B cell (primary cell): ENCODE data around the gene ATXN1. TPM values are rescaled to one million over a fixed set of nuclear protein-coding genes. Genes with fewer than 3 reads are reported as not detected.

Source experiments
- ATAC-seq: fragments of 200-7000 bp; cut with Tn5 transposase; one replicate; pipeline ENCODE4 v1.10.0; 2021; ENCODE audit warnings: low read depth, mild to moderate bottlenecking, moderate number of reproducible peaks, moderate library complexity
- CTCF ChIA-PET: fragments of 350-600 bp; sonication (Branson Sonifier 250); formaldehyde crosslinking; loops from one replicate; lab custom pipeline; 2021; ENCODE audit warnings: antibody characterized with exemption, inconsistent platforms; lab: Charles Lee
- POLR2A ChIA-PET: fragments of 350-600 bp; sonication (Branson Sonifier 250); formaldehyde crosslinking; loops from one replicate; lab custom pipeline; 2021; ENCODE audit warnings: antibody characterized with exemption; lab: Charles Lee
- DNase-seq: peaks from one replicate; pipeline ENCODE4 v3.0.0; 2013
- H2AFZ ChIP-seq: 2 replicates; pipeline ENCODE4 v1.6.1; 2012; ENCODE audit warnings: mild to moderate bottlenecking, low read depth, low read length; ENCODE audit not compliant: insufficient read depth, poor library complexity, severe bottlenecking
- H3K27ac ChIP-seq, 2 donors: 1 replicate in 1 of 2; 2 replicates in 1 of 2; pipeline ENCODE4 v1.5.1; 2012 to 2013; ENCODE audit warnings: low read length in 2 of 2, mild to moderate bottlenecking in 2 of 2, moderate library complexity in 1 of 2
- H3K27me3 ChIP-seq, 4 experiments: fragments of 200-600 bp in 1 of 4; sonication (generic) in 1 of 4; replicated peaks in 1 of 4; 1 replicate in 2 of 4; 2 replicates in 2 of 4; pipeline versions ENCODE4 v1.6.1 to v1.7.0; 2013 to 2016; ENCODE audit warnings: low read length in 3 of 4, mild to moderate bottlenecking in 2 of 4, mixed read lengths in 1 of 4, moderate library complexity in 1 of 4; ENCODE audit not compliant: insufficient read depth in 4 of 4, control insufficient read depth in 3 of 4; ENCODE audit errors: control extremely low read depth in 1 of 4
- H3K36me3 ChIP-seq, 2 experiments: replicated peaks in 1 of 2; 1 replicate in 1 of 2; 2 replicates in 1 of 2; pipeline versions ENCODE4 v1.6.1 to v1.7.1; 2013; ENCODE audit warnings: low read length in 1 of 2; ENCODE audit not compliant: insufficient read depth in 2 of 2, control insufficient read depth in 1 of 2; ENCODE audit errors: control extremely low read depth in 1 of 2, extremely low read depth in 1 of 2
- H3K4me1 ChIP-seq, 2 donors: fragments of 200-600 bp in 1 of 2; sonication (generic) in 1 of 2; 1 replicate in 1 of 2; 2 replicates in 1 of 2; pipeline versions ENCODE4 v1.5.1 to v1.6.1; 2013 to 2017; ENCODE audit warnings: low read length in 2 of 2; ENCODE audit not compliant: control insufficient read depth in 2 of 2, insufficient read depth in 2 of 2
- H3K4me2 ChIP-seq: replicated peaks from 2 replicates; pipeline ENCODE3; 2012; ENCODE audit warnings: mild to moderate bottlenecking, low read depth, low read length; ENCODE audit not compliant: poor library complexity, severe bottlenecking
- H3K4me3 ChIP-seq, 5 experiments: fragments of 200-600 bp in 1 of 5; sonication (generic) in 1 of 5; 1 replicate in 3 of 5; 2 replicates in 2 of 5; pipeline versions ENCODE4 v1.5.1 to v1.7.0; 2011 to 2016; ENCODE audit warnings: low read length in 4 of 5, mild to moderate bottlenecking in 4 of 5, low read depth in 2 of 5, control low read depth in 1 of 5, moderate library complexity in 1 of 5; ENCODE audit not compliant: insufficient read depth in 1 of 5; ENCODE audit errors: control extremely low read depth in 1 of 5, extremely low read depth in 1 of 5
- H3K79me2 ChIP-seq: fragments of 200-600 bp; sonication (generic); one replicate; pipeline ENCODE4 v1.6.0; 2016; ENCODE audit warnings: low read length; ENCODE audit not compliant: control insufficient read depth, insufficient read depth
- H3K9ac ChIP-seq: fragments of 200-600 bp; sonication (generic); 2 replicates; pipeline ENCODE4 v1.6.1; 2017; ENCODE audit warnings: mild to moderate bottlenecking, low read length, moderate library complexity
- H3K9me3 ChIP-seq, 3 donors: one replicate each; pipeline versions ENCODE4 v1.6.1 to v1.7.1; 2013; ENCODE audit warnings: low read length in 2 of 3; ENCODE audit not compliant: control insufficient read depth in 2 of 3, insufficient read depth in 1 of 3; ENCODE audit errors: control extremely low read depth in 1 of 3
- H4K20me1 ChIP-seq: 2 replicates; pipeline ENCODE4 v1.6.0; 2012; ENCODE audit warnings: mild to moderate bottlenecking, low read length; ENCODE audit not compliant: insufficient read depth, control insufficient read depth, poor library complexity, severe bottlenecking
- H3K27ac Mint-ChIP-seq: one replicate; pipeline ENCODE4 v1.8.0; 2021; ENCODE audit warnings: mixed read lengths
- H3K27me3 Mint-ChIP-seq: one replicate; pipeline ENCODE4 v1.8.0; 2021; ENCODE audit warnings: mixed read lengths
- H3K4me1 Mint-ChIP-seq: one replicate; pipeline ENCODE4 v1.8.0; 2021; ENCODE audit warnings: mixed read lengths
- H3K4me3 Mint-ChIP-seq: one replicate; pipeline ENCODE4 v1.8.0; 2021; ENCODE audit warnings: mixed read lengths
- H3K9me3 Mint-ChIP-seq: one replicate; pipeline ENCODE4 v1.8.0; 2022; ENCODE audit warnings: mixed read lengths; ENCODE audit not compliant: insufficient read depth
- EZH2 ChIP-seq: IDR thresholded peaks from 2 replicates; pipeline ENCODE4 v1.6.1; 2012; ENCODE audit warnings: borderline replicate concordance, low read depth, mild to moderate bottlenecking, moderate library complexity, low read length; ENCODE audit not compliant: insufficient read depth, poor library complexity, severe bottlenecking
- WGBS: methylation state at CpG from one replicate; pipeline ENCODE4 v1.1.5; 2013; ENCODE audit warnings: missing lambda C conversion rate; ENCODE audit not compliant: insufficient coverage; 5-methylcytosine and 5-hydroxymethylcytosine counted together
- intact Hi-C: fragments of 100-400 bp; cut with micrococcal nuclease; formaldehyde crosslinking; loops from one replicate; pipeline ENCODE4 v1.10.0; 2022
- polyA plus RNA-seq: library from polyadenylated mRNA; depleted of rRNA; stranded (reverse); fragments of >200 nt; gene quantifications from 2 replicates; pipeline ENCODE4 v1.2.3, GENCODE V29; 2012
- total RNA-seq, 2 donors: library from RNA; stranded (reverse); fragments of 120-200 nt in 1 of 2; gene quantifications; 1 replicate in 1 of 2; 2 replicates in 1 of 2; pipeline versions ENCODE4 v1.2.3 to v1.2.4, GENCODE V29; 2013 to 2022
- TF ChIP-seq, protein P1 (sequence below): fragments of 200-600 bp; IDR thresholded peaks from one replicate; pipeline ENCODE4 v1.8.0; 2022; ENCODE audit warnings: antibody characterized with exemption, mild to moderate bottlenecking

Gene ATXN1
- total and polyA plus RNA-seq, 2 donors (not counting 1 experiment from before 2014, with no cell fraction given): 5.7 to 63.8 TPM

DNA sequence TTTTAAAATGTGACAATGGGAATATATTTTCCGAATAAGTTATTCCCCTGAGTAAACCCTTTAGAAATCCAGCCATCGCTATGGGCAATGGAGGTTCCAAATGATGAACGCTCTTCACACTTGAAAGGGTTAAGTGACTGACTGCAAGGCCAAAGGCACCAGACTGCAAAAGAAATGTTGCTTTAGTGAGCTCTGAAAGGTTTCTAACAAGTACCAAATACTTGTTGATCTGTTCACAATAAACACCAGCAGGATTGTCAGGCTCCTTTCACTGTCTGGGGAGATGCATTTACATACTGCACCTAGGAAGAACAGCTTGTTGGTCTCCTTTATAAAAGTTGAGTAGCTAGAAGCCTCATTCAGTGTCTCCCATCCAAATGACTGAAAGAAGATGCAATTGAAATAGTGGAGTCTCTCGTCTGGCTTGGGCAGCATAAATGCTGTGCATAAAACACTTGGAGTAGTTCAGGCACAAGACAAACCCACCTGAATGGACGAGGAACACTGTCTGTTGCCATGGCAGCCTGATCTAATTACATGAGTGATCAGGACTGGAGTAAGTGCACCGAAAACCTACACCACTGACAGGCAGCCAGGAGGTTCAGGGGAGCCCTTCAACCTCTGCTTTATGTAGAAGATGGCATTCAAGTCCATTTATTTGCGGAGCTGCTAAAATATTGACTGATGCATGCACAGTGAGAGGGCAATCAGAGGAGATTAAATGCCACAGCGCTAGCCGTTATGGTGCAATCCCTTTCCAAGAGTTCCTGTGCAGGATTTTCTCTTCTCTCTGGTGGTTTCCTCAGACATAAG lies 2.9 kb downstream of the ATXN1 start:
- no peak overlapping the region for H2AFZ ChIP-seq

More for the DNA sequence above, 2.9 kb downstream of the ATXN1 start:
- H3K27ac Mint-ChIP-seq: peak overlapping the region; percentile 59
- peaks cover 13 to 29% of the 10 kb centered on the region in 2 donors for H3K4me1 ChIP-seq
- no peaks in the 10 kb centered on the region for H3K9me3 Mint-ChIP-seq
- H3K27me3 Mint-ChIP-seq: no peaks in the 10 kb centered on the region
- no peaks in the 10 kb centered on the region for H3K36me3 ChIP-seq
- WGBS: 58% methylated on average over 6 of the region's 9 CpGs
- no peak overlapping the region for H3K4me3 ChIP-seq
- CTCF ChIA-PET: interaction anchor here (1.0 to 2.7 kb wide), 16 partner anchors 11 to 469 kb away, joined by 3 to 10 read pairs (median 4); no protein-coding TSS in a partner anchor
- H3K27ac ChIP-seq: no peak overlapping the region
- DNase-seq: peak; percentile 22
- no peak for ATAC-seq
- no peaks in the 10 kb centered on the region for H3K79me2 ChIP-seq
- H3K4me1 Mint-ChIP-seq: peaks cover 36% of the 10 kb centered on the region
- no peak overlapping the region for H3K4me2 ChIP-seq
- peak overlapping the region; percentile 56 for H3K4me3 Mint-ChIP-seq
- H3K27me3 ChIP-seq: peaks cover 0 to 23% (median 5%) of the 10 kb centered on the region in 4 experiments
- H3K9ac ChIP-seq: no peak overlapping the region
- no peaks in the 10 kb centered on the region for H3K9me3 ChIP-seq
- TF ChIP-seq, protein P1, sequence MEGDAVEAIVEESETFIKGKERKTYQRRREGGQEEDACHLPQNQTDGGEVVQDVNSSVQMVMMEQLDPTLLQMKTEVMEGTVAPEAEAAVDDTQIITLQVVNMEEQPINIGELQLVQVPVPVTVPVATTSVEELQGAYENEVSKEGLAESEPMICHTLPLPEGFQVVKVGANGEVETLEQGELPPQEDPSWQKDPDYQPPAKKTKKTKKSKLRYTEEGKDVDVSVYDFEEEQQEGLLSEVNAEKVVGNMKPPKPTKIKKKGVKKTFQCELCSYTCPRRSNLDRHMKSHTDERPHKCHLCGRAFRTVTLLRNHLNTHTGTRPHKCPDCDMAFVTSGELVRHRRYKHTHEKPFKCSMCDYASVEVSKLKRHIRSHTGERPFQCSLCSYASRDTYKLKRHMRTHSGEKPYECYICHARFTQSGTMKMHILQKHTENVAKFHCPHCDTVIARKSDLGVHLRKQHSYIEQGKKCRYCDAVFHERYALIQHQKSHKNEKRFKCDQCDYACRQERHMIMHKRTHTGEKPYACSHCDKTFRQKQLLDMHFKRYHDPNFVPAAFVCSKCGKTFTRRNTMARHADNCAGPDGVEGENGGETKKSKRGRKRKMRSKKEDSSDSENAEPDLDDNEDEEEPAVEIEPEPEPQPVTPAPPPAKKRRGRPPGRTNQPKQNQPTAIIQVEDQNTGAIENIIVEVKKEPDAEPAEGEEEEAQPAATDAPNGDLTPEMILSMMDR: no peak
- TF ChIP-seq EZH2: no peak
- intact Hi-C loops: no loop called here
- POLR2A ChIA-PET: interaction anchor here (0.8 to 1.0 kb wide), 2 partner anchors 25 to 338 kb away, joined by 3 read pairs; no protein-coding TSS in a partner anchor
- H4K20me1 ChIP-seq: no peaks in the 10 kb centered on the region
